Measurements from ENCODE around the gene MRPS18A. TPM values are rescaled to one million over a fixed set of nuclear protein-coding genes. Genes with fewer than 3 reads are reported as not detected.
"Not testable (repeated sequence)": the region's sequence is repeated elsewhere in the genome, so short reads cannot be mapped to it uniquely, and the experiment has no call there.

MRPS18A gene
- total and polyA plus RNA-seq, 4 donors: 36.4 to 48.4 (median 38.5) TPM

GRCh38 chr6:43703512-43704429 lies 16.2 kb upstream of the MRPS18A start:
- H3K36me3 ChIP-seq (ENCODE audit: control insufficient read depth in 4 of 4, insufficient read depth in 4 of 4, low read length in 4 of 4): no peaks in the 10 kb centered on the region
- peak overlapping the region in 1 of 2 donors; percentile 58 for H3K27ac ChIP-seq (ENCODE audit: low read depth in 1 of 2, low read length in 1 of 2)
- WGBS, 2 donors: 79 to 86% methylated on average over 8 of the region's 8 CpGs
- ATAC-seq (ENCODE audit: insufficient read depth, low FRiP score) (no peak), DNase-seq (peak in 2 of 3 donors; percentile 38 to 40)
- H3K9me3 ChIP-seq (ENCODE audit: control insufficient read depth in 4 of 4, insufficient read depth in 3 of 4, low read length in 3 of 4): no peaks in the 10 kb centered on the region
- peak overlapping the region in 1 of 2 donors; percentile 73 for H3K9ac ChIP-seq (ENCODE audit: insufficient read depth in 1 of 2, low read length in 2 of 2)
- H3K4me1 ChIP-seq (ENCODE audit: control insufficient read depth in 5 of 5, insufficient read depth in 5 of 5, low read length in 5 of 5): peaks cover 5 to 87% (median 44%) of the 10 kb centered on the region in 5 donors
- TF ChIP-seq, protein P1, sequence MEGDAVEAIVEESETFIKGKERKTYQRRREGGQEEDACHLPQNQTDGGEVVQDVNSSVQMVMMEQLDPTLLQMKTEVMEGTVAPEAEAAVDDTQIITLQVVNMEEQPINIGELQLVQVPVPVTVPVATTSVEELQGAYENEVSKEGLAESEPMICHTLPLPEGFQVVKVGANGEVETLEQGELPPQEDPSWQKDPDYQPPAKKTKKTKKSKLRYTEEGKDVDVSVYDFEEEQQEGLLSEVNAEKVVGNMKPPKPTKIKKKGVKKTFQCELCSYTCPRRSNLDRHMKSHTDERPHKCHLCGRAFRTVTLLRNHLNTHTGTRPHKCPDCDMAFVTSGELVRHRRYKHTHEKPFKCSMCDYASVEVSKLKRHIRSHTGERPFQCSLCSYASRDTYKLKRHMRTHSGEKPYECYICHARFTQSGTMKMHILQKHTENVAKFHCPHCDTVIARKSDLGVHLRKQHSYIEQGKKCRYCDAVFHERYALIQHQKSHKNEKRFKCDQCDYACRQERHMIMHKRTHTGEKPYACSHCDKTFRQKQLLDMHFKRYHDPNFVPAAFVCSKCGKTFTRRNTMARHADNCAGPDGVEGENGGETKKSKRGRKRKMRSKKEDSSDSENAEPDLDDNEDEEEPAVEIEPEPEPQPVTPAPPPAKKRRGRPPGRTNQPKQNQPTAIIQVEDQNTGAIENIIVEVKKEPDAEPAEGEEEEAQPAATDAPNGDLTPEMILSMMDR (IDR thresholded peaks at IDR 0.05; ENCODE audit: control extremely low read depth, extremely low read depth): no peak
- no peaks in the 10 kb centered on the region for H3K27me3 ChIP-seq (ENCODE audit: control insufficient read depth in 3 of 3, insufficient read depth in 3 of 3, low read length in 2 of 3)
- H3K4me3 ChIP-seq: no peak overlapping the region

- Histone ChIP-seq H3K9me3 (ENCODE audit: control insufficient read depth in 4 of 4, insufficient read depth in 3 of 4, low read length in 3 of 4) (no peaks in the 10 kb centered on the region), H3K9ac (ENCODE audit: insufficient read depth in 1 of 2, low read length in 2 of 2) (peak overlapping the region; percentile 27 to 73), H3K27me3 (ENCODE audit: control insufficient read depth in 3 of 3, insufficient read depth in 3 of 3, low read length in 2 of 3) (no peaks in the 10 kb centered on the region), H3K27ac (ENCODE audit: low read depth in 1 of 2, low read length in 1 of 2) (peak overlapping the region; percentile 84 to 89), H3K36me3 (ENCODE audit: control insufficient read depth in 4 of 4, insufficient read depth in 4 of 4, low read length in 4 of 4) (no peaks in the 10 kb centered on the region), H3K4me1 (ENCODE audit: control insufficient read depth in 5 of 5, insufficient read depth in 5 of 5, low read length in 5 of 5) (peaks cover 5 to 87% (median 52%) of the 10 kb centered on the region in 5 donors), H3K4me3 (no peak overlapping the region)
- peak; percentile 89 for ATAC-seq (ENCODE audit: insufficient read depth, low FRiP score)
- WGBS, 2 donors: 30 to 40% methylated on average over 15 of the region's 15 CpGs
- DNase-seq: peak; percentile 94 to 96 (median 94)
- TF ChIP-seq, protein P1 (IDR thresholded peaks at IDR 0.05; ENCODE audit: control extremely low read depth, extremely low read depth): no peak
These were observed 15.2 kb upstream of the MRPS18A start for GRCh38 chr6:43702534-43703440.

DNA sequence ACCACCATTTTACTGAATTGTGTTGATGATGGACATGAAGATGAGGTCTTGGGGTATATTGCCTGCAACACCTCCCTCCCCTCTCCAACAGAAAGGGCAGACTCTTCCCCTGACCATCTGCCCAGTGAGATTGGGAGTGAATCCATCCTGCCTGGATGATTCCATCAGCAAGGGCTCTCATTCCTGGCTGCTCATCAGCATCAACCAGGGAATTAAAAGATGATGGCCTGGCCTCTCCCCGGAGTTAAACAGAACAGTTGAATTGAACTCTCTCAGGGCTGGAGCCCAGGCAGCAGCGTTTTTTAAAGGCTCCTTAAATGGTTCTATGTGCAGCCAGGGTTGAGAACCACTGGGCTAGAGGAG lies 14.6 kb upstream of the MRPS18A start:
- ATAC-seq (ENCODE audit: insufficient read depth, low FRiP score): no peak
- peak overlapping the region in 1 of 2 donors; percentile 66 for H3K9ac ChIP-seq (ENCODE audit: insufficient read depth in 1 of 2, low read length in 2 of 2)
- no peaks in the 10 kb centered on the region for H3K36me3 ChIP-seq (ENCODE audit: control insufficient read depth in 4 of 4, insufficient read depth in 4 of 4, low read length in 4 of 4)
- peak overlapping the region; percentile 84 to 89 for H3K27ac ChIP-seq (ENCODE audit: low read depth in 1 of 2, low read length in 1 of 2)
- TF ChIP-seq, protein P1 (IDR thresholded peaks at IDR 0.05; ENCODE audit: control extremely low read depth, extremely low read depth): no peak
- peak in 1 of 3 donors; percentile 33 for DNase-seq
- no peaks in the 10 kb centered on the region for H3K27me3 ChIP-seq (ENCODE audit: control insufficient read depth in 3 of 3, insufficient read depth in 3 of 3, low read length in 2 of 3)
- 25 to 45% methylated on average over 2 of the region's 2 CpGs for WGBS, 2 donors
- H3K4me1 ChIP-seq (ENCODE audit: control insufficient read depth in 5 of 5, insufficient read depth in 5 of 5, low read length in 5 of 5): peaks cover 5 to 81% (median 50%) of the 10 kb centered on the region in 5 donors
- no peaks in the 10 kb centered on the region for H3K9me3 ChIP-seq (ENCODE audit: control insufficient read depth in 4 of 4, insufficient read depth in 3 of 4, low read length in 3 of 4)
- no peak overlapping the region for H3K4me3 ChIP-seq

DNA sequence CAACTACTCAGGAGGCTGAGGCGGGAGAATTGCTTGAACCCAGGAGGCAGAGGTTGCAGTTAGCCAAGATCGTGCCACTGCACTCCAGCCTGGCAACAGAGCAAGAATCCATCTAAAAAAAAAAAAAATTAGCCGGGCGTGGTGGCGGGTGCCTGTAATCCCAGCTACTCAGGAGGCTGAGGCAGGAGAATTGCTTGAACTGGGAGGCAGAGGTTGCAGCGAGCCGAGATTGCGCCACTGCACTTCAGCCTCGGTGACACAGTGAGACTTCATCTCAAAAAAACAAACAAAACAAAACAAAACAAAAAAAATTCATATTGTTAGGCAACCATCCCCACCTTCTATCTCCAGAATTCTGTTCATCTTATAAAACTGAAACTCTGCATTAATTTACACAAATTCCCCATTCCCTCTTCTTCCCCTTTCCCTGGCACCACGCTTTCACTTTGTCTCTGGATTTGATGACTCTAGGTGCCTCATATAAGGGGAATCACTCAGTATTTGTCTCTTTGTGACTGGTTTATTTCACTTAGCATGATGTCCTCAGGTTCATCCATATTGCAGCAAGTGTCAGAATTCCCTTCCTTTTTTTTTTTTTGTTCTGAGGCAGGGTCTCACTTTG lies 13.5 kb upstream of the MRPS18A start:
- not testable (repeated sequence) for H3K36me3 ChIP-seq (ENCODE audit: control insufficient read depth in 4 of 4, insufficient read depth in 4 of 4, low read length in 4 of 4); H3K9me3 ChIP-seq (ENCODE audit: control insufficient read depth in 4 of 4, insufficient read depth in 3 of 4, low read length in 3 of 4); ATAC-seq (ENCODE audit: insufficient read depth, low FRiP score); H3K27me3 ChIP-seq (ENCODE audit: control insufficient read depth in 3 of 3, insufficient read depth in 3 of 3, low read length in 2 of 3); H3K27ac ChIP-seq (ENCODE audit: low read depth in 1 of 2, low read length in 1 of 2); H3K9ac ChIP-seq (ENCODE audit: insufficient read depth in 1 of 2, low read length in 2 of 2); H3K4me3 ChIP-seq; DNase-seq
- 84 to 86% methylated on average over 10 of the region's 10 CpGs for WGBS, 2 donors
- peaks cover 5 to 73% (median 40%) of the 10 kb centered on the region in 5 donors for H3K4me1 ChIP-seq (ENCODE audit: control insufficient read depth in 5 of 5, insufficient read depth in 5 of 5, low read length in 5 of 5)
